ENCODE results near the gene RERE.

The RERE gene

DNA sequence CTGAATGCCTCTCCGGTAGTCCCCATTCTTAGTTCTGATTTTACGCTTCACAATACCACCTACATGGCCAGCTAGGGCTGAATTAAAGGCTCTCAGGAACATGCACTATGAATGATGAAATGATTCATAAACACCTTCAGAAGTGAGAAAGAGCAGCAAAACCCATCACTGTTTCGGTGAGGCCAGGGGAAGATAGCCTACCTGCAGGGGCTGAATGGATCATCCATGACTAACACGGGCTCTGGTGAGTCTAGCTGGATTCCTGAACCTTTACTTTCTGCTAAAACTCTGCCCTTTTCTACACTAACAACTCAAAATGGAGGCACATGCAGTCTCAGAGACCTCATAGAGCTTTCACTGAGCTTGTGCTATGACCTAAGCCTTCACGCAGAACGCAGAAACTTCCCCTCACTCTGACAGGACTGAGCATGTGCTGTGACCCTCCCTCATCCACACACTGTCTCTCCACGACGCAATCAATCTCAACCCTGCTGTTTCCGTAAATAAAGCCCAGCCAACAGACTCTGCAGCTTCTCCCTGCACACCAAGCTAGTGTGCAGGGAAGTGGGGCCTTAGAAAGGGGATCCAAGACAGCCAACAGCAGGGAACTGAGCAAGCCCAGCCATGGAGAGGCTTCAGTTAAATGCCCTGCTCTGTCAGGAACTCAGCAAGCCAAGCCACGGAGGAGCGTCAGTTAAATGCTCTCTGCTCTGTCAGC, 291.7 kb downstream of the RERE start (continued):
- TF ChIP-seq, protein P1, sequence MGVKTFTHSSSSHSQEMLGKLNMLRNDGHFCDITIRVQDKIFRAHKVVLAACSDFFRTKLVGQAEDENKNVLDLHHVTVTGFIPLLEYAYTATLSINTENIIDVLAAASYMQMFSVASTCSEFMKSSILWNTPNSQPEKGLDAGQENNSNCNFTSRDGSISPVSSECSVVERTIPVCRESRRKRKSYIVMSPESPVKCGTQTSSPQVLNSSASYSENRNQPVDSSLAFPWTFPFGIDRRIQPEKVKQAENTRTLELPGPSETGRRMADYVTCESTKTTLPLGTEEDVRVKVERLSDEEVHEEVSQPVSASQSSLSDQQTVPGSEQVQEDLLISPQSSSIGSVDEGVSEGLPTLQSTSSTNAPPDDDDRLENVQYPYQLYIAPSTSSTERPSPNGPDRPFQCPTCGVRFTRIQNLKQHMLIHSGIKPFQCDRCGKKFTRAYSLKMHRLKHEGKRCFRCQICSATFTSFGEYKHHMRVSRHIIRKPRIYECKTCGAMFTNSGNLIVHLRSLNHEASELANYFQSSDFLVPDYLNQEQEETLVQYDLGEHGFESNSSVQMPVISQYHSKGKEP (tag by site-specific recombination; IDR thresholded peaks at IDR 0.05): peak; percentile 93
- TF ChIP-seq ZNF2 (tag by site-specific recombination; IDR thresholded peaks at IDR 0.05) (peak; percentile 98), ZNF555 (tag by site-specific recombination; conservative IDR thresholded peaks at IDR 0.05) (no peak), ZNF510 (tag by site-specific recombination; IDR thresholded peaks at IDR 0.05; ENCODE audit: insufficient replicate concordance) (peak; percentile 43), ZBTB8A (tag by site-specific recombination; IDR thresholded peaks at IDR 0.05) (peak; percentile 41; the same call in 1 of the 2 replicates), ZNF10 (tag by site-specific recombination; IDR thresholded peaks at IDR 0.05) (peak; percentile 55; the same call in 1 of the 2 replicates), KLF16 (tag by site-specific recombination; IDR thresholded peaks at IDR 0.05) (0 out of 2 replicates have a peak, but pooled peaks have one; percentile 25), ZNF366 (tag by site-specific recombination; conservative IDR thresholded peaks at IDR 0.05) (peak; percentile 88), ZNF558 (tag by site-specific recombination; IDR thresholded peaks at IDR 0.05) (peak; percentile 80), ZNF394 (tag by site-specific recombination; IDR thresholded peaks at IDR 0.05; ENCODE audit: borderline replicate concordance) (peak; percentile 99), ZNF707 (tag by site-specific recombination; IDR thresholded peaks at IDR 0.05) (no peak), SP3 (tag by site-specific recombination; IDR thresholded peaks at IDR 0.05) (no peak), ZBTB48 (tag by site-specific recombination; IDR thresholded peaks at IDR 0.05) (peak; percentile 71; the same call in 1 of the 2 replicates), ZNF843 (tag by site-specific recombination; IDR thresholded peaks at IDR 0.05) (peak; percentile 71), WT1 (tag by site-specific recombination; IDR thresholded peaks at IDR 0.05) (peak; percentile 55; the same call in 1 of the 2 replicates), ZNF600 (tag by site-specific recombination; IDR thresholded peaks at IDR 0.05) (peak; percentile 98; the same call in 1 of the 2 replicates), ZNF341 (tag by site-specific recombination; IDR thresholded peaks at IDR 0.05; ENCODE audit: low read depth) (peak; percentile 56), ZBTB21 (tag by site-specific recombination; IDR thresholded peaks at IDR 0.05) (peak; percentile 96), GLIS1 (tag by site-specific recombination; IDR thresholded peaks at IDR 0.05) (peak; percentile 42; the same call in 1 of the 2 replicates), YY1 (tag by site-specific recombination; IDR thresholded peaks at IDR 0.05) (no peak), ZNF274 (IDR thresholded peaks at IDR 0.05; ENCODE audit: low read length) (no peak), ZNF274 (tag by site-specific recombination; IDR thresholded peaks at IDR 0.05; ENCODE audit: borderline replicate concordance) (no peak)
- TF ChIP-seq, protein P2, sequence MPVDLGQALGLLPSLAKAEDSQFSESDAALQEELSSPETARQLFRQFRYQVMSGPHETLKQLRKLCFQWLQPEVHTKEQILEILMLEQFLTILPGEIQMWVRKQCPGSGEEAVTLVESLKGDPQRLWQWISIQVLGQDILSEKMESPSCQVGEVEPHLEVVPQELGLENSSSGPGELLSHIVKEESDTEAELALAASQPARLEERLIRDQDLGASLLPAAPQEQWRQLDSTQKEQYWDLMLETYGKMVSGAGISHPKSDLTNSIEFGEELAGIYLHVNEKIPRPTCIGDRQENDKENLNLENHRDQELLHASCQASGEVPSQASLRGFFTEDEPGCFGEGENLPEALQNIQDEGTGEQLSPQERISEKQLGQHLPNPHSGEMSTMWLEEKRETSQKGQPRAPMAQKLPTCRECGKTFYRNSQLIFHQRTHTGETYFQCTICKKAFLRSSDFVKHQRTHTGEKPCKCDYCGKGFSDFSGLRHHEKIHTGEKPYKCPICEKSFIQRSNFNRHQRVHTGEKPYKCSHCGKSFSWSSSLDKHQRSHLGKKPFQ (tag by site-specific recombination; IDR thresholded peaks at IDR 0.05): peak; percentile 91
- TF ChIP-seq, protein P3, sequence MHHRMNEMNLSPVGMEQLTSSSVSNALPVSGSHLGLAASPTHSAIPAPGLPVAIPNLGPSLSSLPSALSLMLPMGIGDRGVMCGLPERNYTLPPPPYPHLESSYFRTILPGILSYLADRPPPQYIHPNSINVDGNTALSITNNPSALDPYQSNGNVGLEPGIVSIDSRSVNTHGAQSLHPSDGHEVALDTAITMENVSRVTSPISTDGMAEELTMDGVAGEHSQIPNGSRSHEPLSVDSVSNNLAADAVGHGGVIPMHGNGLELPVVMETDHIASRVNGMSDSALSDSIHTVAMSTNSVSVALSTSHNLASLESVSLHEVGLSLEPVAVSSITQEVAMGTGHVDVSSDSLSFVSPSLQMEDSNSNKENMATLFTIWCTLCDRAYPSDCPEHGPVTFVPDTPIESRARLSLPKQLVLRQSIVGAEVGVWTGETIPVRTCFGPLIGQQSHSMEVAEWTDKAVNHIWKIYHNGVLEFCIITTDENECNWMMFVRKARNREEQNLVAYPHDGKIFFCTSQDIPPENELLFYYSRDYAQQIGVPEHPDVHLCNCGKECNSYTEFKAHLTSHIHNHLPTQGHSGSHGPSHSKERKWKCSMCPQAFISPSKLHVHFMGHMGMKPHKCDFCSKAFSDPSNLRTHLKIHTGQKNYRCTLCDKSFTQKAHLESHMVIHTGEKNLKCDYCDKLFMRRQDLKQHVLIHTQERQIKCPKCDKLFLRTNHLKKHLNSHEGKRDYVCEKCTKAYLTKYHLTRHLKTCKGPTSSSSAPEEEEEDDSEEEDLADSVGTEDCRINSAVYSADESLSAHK (tag by site-specific recombination; IDR thresholded peaks at IDR 0.05): 0 out of 2 replicates have a peak, but pooled peaks have one; percentile 57
- TF ChIP-seq, protein P4, sequence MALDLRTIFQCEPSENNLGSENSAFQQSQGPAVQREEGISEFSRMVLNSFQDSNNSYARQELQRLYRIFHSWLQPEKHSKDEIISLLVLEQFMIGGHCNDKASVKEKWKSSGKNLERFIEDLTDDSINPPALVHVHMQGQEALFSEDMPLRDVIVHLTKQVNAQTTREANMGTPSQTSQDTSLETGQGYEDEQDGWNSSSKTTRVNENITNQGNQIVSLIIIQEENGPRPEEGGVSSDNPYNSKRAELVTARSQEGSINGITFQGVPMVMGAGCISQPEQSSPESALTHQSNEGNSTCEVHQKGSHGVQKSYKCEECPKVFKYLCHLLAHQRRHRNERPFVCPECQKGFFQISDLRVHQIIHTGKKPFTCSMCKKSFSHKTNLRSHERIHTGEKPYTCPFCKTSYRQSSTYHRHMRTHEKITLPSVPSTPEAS (tag by site-specific recombination; IDR thresholded peaks at IDR 0.05): peak; percentile 71
- TF ChIP-seq, protein P5, sequence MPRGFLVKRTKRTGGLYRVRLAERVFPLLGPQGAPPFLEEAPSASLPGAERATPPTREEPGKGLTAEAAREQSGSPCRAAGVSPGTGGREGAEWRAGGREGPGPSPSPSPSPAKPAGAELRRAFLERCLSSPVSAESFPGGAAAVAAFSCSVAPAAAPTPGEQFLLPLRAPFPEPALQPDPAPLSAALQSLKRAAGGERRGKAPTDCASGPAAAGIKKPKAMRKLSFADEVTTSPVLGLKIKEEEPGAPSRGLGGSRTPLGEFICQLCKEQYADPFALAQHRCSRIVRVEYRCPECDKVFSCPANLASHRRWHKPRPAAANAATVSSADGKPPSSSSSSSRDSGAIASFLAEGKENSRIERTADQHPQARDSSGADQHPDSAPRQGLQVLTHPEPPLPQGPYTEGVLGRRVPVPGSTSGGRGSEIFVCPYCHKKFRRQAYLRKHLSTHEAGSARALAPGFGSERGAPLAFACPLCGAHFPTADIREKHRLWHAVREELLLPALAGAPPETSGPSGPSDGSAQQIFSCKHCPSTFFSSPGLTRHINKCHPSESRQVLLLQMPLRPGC (tag by site-specific recombination; IDR thresholded peaks at IDR 0.05): peak; percentile 63
- TF ChIP-seq, protein P6, sequence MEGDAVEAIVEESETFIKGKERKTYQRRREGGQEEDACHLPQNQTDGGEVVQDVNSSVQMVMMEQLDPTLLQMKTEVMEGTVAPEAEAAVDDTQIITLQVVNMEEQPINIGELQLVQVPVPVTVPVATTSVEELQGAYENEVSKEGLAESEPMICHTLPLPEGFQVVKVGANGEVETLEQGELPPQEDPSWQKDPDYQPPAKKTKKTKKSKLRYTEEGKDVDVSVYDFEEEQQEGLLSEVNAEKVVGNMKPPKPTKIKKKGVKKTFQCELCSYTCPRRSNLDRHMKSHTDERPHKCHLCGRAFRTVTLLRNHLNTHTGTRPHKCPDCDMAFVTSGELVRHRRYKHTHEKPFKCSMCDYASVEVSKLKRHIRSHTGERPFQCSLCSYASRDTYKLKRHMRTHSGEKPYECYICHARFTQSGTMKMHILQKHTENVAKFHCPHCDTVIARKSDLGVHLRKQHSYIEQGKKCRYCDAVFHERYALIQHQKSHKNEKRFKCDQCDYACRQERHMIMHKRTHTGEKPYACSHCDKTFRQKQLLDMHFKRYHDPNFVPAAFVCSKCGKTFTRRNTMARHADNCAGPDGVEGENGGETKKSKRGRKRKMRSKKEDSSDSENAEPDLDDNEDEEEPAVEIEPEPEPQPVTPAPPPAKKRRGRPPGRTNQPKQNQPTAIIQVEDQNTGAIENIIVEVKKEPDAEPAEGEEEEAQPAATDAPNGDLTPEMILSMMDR (tag by site-specific recombination; IDR thresholded peaks at IDR 0.05): no peak

All from HEK293 (cell line).